Measurements from ENCODE around the gene WDR7.
"Not testable (repeated sequence)": the region's sequence is repeated elsewhere in the genome, so short reads cannot be mapped to it uniquely, and the experiment has no call there.

Gene WDR7

GRCh38 chr18:56654280-56654679, 3.1 kb downstream of the WDR7 start:
- DNase-seq (ENCODE audit: low read depth in 2 of 2): not testable (repeated sequence)

GRCh38 chr18:56658261-56658660, 7.1 kb downstream of the WDR7 start:
- DNase-seq (ENCODE audit: low read depth in 2 of 2): no peak

- no peak for DNase-seq (ENCODE audit: low read depth in 2 of 2)
Measured at GRCh38 chr18:56659111-56659510, 8.0 kb downstream of the WDR7 start.

- no peak for DNase-seq (ENCODE audit: low read depth in 2 of 2)
Measured at GRCh38 chr18:56660655-56661054, 9.5 kb downstream of the WDR7 start.

GRCh38 chr18:56661360-56662062, 10.4 kb downstream of the WDR7 start:
- no peak for DNase-seq (ENCODE audit: low read depth in 2 of 2)

- no peak for DNase-seq (ENCODE audit: low read depth in 2 of 2)
Measured at GRCh38 chr18:56662063-56662408, 10.9 kb downstream of the WDR7 start.

GRCh38 chr18:56662502-56662901, 11.3 kb downstream of the WDR7 start:
- no peak for DNase-seq (ENCODE audit: low read depth in 2 of 2)

GRCh38 chr18:56662902-56663301, 11.7 kb downstream of the WDR7 start:
- no peak for DNase-seq (ENCODE audit: low read depth in 2 of 2)

- no peak for DNase-seq (ENCODE audit: low read depth in 2 of 2)
Measured at GRCh38 chr18:56672391-56672790, 21.2 kb downstream of the WDR7 start.

- DNase-seq (ENCODE audit: low read depth in 2 of 2): no peak
Measured at GRCh38 chr18:56672981-56673380, 21.8 kb downstream of the WDR7 start.

GRCh38 chr18:56676639-56677038, 25.5 kb downstream of the WDR7 start:
- DNase-seq (ENCODE audit: low read depth in 2 of 2): no peak

- DNase-seq (ENCODE audit: low read depth in 2 of 2): no peak
Measured at GRCh38 chr18:56678836-56679565, 27.8 kb downstream of the WDR7 start.

- no peak for DNase-seq (ENCODE audit: low read depth in 2 of 2)
Measured at GRCh38 chr18:56684277-56684676, 33.1 kb downstream of the WDR7 start.

GRCh38 chr18:56691530-56691929, 40.4 kb downstream of the WDR7 start:
- DNase-seq (ENCODE audit: low read depth in 2 of 2): no peak

GRCh38 chr18:56696966-56697365, 45.8 kb downstream of the WDR7 start:
- DNase-seq (ENCODE audit: low read depth in 2 of 2): no peak

GRCh38 chr18:56702946-56703345, 51.8 kb downstream of the WDR7 start:
- peak in 1 of 2 donors; percentile 18 for DNase-seq (ENCODE audit: low read depth in 2 of 2)

- peak in 1 of 2 donors; percentile 17 for DNase-seq (ENCODE audit: low read depth in 2 of 2)
Measured at GRCh38 chr18:56709463-56709862, 58.3 kb downstream of the WDR7 start.

GRCh38 chr18:56711708-56712445, 60.7 kb downstream of the WDR7 start:
- no peak for DNase-seq (ENCODE audit: low read depth in 2 of 2)

- DNase-seq (ENCODE audit: low read depth in 2 of 2): no peak
Measured at GRCh38 chr18:56712761-56713160, 61.6 kb downstream of the WDR7 start.

GRCh38 chr18:56715121-56715520, 64.0 kb downstream of the WDR7 start:
- no peak for DNase-seq (ENCODE audit: low read depth in 2 of 2)

GRCh38 chr18:56716692-56717146, 65.6 kb downstream of the WDR7 start:
- no peak for DNase-seq (ENCODE audit: low read depth in 2 of 2)

- DNase-seq (ENCODE audit: low read depth in 2 of 2): no peak
Measured at GRCh38 chr18:56721031-56721430, 69.9 kb downstream of the WDR7 start.

GRCh38 chr18:56721491-56721890, 70.3 kb downstream of the WDR7 start:
- DNase-seq (ENCODE audit: low read depth in 2 of 2): no peak

All from activated CD4-positive, alpha-beta T cell treated with anti-CD3 and anti-CD28 coated beads for 24 hours (primary cell).